22Rv1 (cell line): ENCODE results near the gene ZBTB42.

Experiments
- H3K27ac ChIP-seq: fragments of 450-650 bp; 2 replicates; pipeline ENCODE4 v1.5.1; 2017
- CTCF ChIP-seq: fragments of 450-650 bp; IDR thresholded peaks from 2 replicates; pipeline ENCODE4 v1.5.1; 2017; ENCODE audit warnings: mild to moderate bottlenecking
- ZFX ChIP-seq: fragments of 450-650 bp; IDR thresholded peaks from 2 replicates; pipeline ENCODE4 v1.6.1; 2017; ENCODE audit warnings: antibody characterized with exemption, borderline replicate concordance

The ZBTB42 gene

GRCh38 chr14:104780513-104781030, 20.3 kb upstream of the ZBTB42 start:
- no peak overlapping the region for H3K27ac ChIP-seq
- no peak for TF ChIP-seq CTCF
- no peak for TF ChIP-seq ZFX

DNA sequence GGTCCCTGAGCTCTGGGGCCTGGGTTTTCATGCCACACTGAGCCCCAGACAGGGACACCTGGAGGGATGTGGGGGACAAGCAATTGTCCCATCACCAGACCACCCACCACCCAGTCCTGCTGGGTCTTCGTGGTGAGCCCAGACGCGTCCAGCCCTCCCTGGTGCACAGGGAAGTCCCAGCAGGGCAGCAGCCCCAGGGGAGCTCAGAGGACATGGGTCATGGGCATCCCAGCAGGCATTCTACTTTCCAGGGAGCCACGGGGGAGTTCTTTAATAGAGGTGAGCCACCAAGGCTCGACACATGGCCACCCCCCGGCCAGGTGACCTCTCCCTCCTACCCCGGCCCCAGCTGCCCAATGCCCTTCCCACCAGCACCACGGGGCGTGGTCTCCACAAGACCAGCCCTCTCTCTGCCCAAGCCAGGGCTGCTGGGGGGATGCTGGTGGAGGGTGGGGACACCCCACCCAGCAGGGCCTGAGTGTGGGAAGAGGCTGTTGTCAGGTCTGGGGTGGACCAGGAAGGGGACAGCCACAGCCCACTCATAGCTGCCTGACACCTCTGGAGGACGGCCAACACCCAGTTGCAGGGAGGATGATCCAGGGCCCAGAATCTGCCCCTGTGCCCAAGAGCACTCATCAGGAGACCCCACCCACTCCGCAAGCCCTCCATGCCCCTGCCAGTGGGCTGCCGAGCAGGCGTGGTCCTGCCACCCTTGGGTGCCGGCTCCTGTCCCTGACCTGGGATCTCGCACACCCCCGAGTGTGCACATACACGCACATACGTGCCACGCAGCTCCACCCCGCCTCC, 19.4 kb upstream of the ZBTB42 start:
- H3K27ac ChIP-seq, result no peak overlapping the region
- TF ChIP-seq ZFX (no peak), CTCF (no peak)

DNA sequence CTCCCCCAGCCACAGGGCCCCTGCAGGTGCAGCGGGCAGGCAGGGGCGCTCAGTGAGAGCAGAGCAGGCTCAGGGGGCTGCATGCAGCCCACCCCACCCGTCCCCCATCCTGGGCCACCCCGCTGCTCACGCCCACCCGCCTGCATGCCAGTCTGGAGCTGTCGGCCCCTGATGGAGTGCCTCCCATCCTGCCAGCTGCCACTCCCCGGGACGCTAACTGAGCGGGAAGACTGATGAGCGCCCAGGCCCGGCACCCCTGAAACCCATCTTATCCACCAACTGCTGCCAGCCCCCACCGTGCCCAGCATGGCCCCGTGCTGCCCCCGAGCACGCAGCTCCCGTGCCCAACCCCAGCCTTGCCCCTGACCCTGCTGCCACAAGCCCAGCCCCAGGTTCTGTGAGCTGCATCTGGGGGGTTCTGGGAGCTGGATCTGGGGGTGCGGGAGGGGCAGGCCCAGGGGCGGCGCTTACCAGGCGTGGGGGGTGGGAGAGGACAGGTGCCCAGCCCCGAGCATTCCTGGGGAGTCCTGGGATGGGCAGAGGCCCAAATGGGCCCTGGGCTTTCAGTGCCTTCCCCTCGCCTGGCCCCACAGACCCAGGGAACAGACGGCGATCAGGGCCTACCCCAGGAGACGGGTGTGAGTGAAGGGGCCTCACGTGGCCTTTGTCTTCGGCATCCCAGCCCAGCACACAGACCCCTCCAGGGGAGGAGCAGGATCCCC, 18.7 kb upstream of the ZBTB42 start:
- no peak for TF ChIP-seq ZFX
- no peak for TF ChIP-seq CTCF
- no peak overlapping the region for H3K27ac ChIP-seq

DNA sequence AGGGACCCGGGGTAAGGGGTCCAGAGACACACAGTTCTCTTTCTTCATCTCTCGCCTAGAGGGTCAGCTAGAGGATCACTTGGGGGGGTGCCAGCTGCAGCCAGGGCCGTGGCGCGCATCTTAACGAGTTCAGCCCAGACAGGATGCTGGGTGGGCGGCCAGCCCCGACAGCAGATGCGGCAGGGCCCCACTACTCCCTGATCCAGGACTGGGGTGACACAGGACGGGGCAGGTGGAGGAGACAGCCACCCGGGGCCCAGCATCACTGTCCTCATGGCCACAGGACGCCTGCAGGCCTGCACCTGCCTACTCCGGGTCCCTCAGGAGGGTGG, 18.1 kb upstream of the ZBTB42 start:
- H3K27ac ChIP-seq, result no peak overlapping the region
- TF ChIP-seq ZFX (no peak), CTCF (no peak)

- TF ChIP-seq ZFX (no peak), CTCF (no peak)
- H3K27ac ChIP-seq, result no peak overlapping the region
These were observed 17.2 kb upstream of the ZBTB42 start for GRCh38 chr14:104783484-104784217.

GRCh38 chr14:104784218-104784568, 16.7 kb upstream of the ZBTB42 start:
- H3K27ac ChIP-seq, result no peak overlapping the region
- TF ChIP-seq ZFX, result no peak
- no peak for TF ChIP-seq CTCF
